Stimulated activated CD8-positive, alpha-beta memory T cell treated with anti-CD3 and anti-CD28 coated beads, Interleukin-2, amount 100 ng/mL, for 48 hours (primary cell): ENCODE results near the gene ANKRD63.

Experiments
- DNase-seq, 2 donors: peaks; one replicate each; pipeline ENCODE4 v3.0.0-alpha.2; 2020; ENCODE audit warnings: low read depth in 2 of 2

Gene ANKRD63

DNA sequence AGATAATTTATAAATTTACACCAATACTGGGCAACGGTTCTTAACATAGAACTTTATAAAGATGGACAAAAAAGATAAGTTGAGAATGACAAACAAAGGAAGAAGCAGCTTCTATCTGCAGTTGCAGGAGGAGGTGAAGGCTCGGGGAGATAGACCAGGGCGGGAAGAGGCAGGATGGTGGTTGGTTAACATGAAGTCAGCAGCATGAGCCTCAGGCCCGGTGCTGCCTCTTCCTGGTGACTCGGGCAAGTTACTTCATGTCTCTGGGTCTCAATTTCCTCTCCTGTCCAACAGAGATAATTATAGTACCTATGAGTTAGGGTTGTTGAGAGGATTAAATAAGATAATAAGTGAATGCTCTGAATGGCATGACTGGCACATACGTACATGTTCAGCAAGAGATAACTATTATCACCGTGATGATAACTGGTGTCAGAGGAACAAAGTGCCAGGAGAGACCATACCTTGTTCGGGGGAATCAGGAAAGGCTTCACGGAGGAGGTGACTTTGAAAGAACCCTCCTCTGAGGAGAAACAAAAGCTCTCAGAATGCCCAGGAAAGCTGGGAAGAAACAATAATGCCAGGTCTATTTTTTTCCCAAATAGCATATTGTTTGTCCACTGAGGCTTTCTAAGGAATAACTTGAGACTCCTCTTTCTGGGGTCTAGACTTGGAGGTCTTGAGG, 39.6 kb downstream of the ANKRD63 start:
- no peak for DNase-seq

DNA sequence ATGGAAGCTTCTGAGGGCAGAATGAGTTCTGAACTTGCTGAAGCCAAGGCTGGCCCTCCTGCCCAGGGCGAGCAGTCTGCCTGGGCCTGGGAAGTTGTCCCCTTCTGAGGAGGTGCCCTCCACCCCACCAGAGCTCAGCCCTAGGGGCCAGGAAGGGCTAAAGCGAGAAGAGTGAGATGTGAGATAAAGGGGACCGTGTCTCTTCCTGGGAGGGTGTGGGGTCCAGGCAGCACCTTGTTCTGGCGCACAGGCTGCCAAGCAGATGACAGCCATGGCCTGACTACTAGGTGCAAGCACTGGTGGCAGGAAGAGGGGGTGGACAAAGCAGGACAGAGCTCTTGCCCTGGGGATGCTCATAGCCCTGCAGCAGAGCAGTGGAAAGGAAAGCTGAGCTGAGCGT, 40.3 kb downstream of the ANKRD63 start:
- no peak for DNase-seq

DNA sequence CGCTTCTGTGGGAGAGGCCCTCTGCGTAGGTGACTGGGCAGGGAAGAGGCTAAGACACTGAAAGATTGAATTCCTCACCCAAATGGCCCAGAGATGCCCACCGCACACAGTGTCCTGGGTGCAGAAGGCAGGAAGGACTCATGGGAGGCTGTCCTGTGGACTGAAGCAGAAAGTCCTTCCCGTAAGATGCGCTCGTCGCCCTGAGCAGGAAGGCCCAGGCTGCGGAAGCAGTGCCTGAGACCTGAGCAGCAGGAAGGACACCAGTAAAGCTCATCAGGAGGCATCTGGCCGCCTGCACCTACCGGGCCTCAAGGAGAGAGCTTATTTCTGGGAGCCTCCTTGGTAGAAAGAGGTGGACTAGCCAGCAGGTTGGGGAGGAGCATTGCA, 40.7 kb downstream of the ANKRD63 start:
- DNase-seq = no peak

- no peak for DNase-seq
Observed at GRCh38 chr15:40241269-40242212, 41.3 kb downstream of the ANKRD63 start.

DNA sequence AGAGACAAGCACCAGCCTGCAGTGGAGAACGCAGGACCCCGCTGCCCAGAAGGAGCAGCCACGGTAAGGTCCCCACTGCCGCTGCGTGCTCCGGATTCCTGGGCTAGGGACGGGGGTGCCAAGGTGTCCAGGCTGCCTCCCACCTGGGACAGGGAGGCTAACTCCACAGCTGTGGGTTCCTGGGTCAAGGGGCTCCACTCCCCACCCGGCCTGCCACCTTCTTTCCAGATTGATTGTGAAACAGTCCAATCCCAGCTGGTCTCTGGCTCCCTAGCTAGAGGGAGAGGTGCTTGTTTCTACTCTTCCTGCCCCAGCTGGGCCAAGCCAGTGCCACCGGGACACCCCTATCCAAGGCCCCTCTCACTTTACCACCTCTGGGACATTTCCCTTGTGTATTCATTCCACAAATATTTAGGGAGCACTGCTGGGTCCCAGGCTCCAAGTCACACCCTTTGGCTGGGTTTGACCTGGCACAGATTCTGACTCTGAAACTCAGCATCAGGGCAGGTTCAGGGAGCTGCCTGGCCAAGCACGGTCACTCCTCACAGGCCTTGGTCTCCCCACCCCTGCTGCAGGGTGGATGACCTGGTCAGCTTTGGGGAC, 42.1 kb downstream of the ANKRD63 start:
- no peak for DNase-seq

DNA sequence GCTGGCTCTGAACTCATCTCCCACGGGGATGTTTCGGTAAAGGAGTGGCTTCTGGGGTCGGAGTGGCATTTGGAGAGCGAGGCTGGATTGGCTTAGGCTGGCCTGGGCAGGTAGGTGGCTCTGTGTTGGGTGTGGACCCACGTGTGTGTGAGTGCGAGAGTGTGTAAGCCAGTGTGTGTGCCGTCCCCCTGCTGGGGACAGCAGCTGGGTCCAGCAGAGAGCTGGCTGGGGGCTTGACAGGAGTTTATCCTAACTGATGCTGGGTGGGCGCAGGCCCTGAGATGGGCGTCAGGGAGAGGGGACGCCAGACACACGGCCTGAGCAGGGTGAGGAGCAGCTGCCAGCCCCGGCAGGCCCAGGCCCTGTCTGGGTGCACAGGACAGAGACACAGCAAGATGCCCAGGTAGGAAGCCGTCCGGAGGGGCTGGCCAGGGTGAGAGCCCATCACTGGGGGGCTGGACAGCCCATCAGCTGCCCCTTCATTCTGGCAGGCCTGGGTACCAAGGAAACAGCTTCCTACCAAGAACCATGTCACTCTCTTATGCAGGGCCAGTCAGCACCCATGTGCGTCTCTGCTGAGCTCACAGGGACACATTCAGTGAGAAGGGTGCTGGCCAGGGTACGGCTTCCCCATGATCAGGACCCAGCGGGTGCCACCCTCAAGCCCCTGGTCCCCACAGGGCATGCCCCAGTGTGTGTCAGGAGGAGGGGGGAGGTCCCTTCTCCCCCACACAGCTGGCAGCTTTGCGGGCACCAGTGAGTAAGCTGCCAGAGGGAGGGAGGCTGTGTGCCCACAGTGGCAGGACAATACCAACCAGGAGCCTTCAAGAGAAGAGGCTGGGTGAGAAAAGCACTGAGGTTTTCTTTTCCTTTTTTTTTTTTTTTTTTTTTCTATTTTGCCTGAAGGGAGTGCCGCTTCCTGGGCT, 42.9 kb downstream of the ANKRD63 start:
- no peak for DNase-seq

DNA sequence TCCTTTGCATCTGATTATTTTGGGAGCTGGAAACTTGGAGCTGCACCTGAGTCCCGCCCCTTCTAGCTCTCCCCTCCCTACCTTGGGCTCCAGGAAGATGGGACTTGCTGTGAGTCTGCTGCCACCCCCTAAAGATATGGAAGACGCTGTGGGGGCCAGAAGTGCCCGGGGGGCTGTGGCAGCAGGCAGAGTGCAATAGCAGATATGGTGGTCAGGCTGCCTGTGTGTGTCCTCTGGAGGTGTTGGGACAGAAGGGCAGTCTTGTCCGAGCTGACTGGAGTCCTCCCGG, 43.5 kb downstream of the ANKRD63 start:
- no peak for DNase-seq

DNA sequence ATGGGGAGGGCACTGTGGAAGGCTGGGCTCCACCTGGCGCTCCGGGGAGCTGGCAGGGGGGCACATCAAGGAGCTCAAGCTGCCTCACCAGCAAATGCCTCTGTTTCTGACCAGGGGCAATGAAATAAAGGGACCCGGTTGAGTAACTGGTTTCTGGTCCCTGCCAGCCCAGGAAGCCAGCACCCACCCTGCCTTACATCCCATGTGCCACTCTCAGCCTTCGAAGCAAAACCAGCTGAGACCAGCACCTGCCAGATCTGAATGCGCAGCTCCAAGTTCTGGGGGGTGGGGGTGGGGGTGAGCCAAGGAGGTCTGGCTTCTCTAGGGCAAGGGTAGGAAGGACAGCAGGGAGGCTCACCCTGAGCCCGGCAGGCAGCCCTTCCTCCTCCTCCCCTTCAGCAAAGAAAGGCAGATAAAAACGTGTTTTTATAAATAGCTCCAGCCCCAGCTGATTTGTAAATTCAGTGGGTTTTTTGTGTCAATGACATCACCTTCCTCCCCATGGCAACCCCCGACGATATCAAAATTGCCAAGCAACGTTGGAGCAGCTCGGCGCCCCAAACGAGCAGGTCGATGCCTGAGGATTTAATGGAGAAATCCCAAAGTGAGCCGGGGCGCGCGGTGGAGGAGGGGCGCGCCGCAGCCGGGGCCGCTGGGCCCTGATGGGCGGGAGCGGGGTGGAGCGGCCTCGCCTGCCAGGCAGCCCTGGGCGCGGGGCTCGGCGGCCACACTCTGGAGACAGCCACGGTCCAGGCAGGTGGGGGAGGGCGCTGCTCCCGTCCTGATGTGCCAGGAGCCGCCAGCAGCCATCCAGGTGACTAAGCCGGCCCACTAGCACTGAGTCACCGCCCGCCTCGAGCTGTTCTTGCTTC, 44.1 kb downstream of the ANKRD63 start, which contains the start of gene PAK6:
TSS of gene PAK6 (plus strand) at position 532 of the 872 bp plus-strand sequence. CDS start 25,723 bp downstream, outside the sequence.
- DNase-seq = peak; percentile 15 to 36

GRCh38 chr15:40235201-40235885, 47.5 kb downstream of the ANKRD63 start:
- no peak for DNase-seq

DNA sequence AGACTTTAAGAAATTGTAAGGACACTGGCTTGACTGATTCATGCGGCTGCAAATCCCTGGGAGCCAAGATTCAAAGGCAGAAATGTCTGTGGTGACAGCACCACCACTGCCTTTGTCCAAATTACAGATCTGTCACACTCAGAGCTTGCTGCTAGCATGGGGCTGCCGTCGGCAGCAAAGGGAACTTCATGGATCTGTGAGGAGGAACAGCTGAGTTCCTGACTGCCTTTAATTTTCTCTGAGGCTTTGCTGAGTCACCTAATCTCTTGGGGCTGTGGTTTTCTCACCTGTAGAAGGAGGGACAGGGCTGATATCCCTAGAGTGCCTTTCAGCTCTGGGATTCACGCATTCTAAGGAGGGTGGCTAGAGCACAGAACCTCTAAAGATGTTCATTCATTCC, 48.1 kb downstream of the ANKRD63 start:
- no peak for DNase-seq

GRCh38 chr15:40233727-40234577, 48.9 kb downstream of the ANKRD63 start:
- DNase-seq = no peak

DNA sequence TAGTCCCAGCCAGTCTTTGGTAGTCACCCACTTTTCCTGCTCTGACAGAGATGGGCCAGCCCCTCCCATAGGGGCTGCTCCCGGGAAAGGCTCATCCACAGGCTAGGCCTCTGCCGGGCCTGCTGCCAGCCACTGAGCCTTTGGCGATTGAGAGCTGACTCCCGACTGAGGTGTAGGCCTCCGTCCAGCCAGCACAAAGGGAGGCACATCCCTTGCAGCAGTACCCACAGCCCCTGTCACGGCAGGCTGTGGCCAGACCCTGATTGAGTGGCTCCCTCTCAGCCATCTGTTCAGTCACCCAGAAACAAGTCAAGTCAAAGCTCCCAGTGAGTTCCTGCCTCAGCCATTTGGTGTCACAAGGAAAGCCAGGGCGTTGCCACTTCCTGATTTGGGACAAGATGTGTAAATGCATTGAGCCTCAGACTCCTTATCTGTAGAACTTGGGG, 50.2 kb downstream of the ANKRD63 start:
- DNase-seq = no peak
